Skin of body (tissue), 2 donors: ENCODE data around the gene MOAP1. TPM values are rescaled to one million over a fixed set of nuclear protein-coding genes. Genes with fewer than 3 reads are reported as not detected.
A peak's percentile ranks its signal among the peaks of the same experiment; 100 is the strongest.
"Not testable (repeated sequence)": the region's sequence is repeated elsewhere in the genome, so short reads cannot be mapped to it uniquely, and the experiment has no call there.

ENCODE experiments used
- DNase-seq: peaks from one replicate; lab custom pipeline; 2025; lab: John Stamatoyannopoulos, UW
- total RNA-seq: library from RNA; depleted of rRNA; stranded (reverse); fragments of >200 nt; gene quantifications from one replicate; pipeline ENCODE4 v1.2.3, GENCODE V29; 2014

The MOAP1 gene
- 17.8 TPM for total RNA-seq

GRCh38 chr14:93184391-93185348, at the start of gene MOAP1, which contains the start of gene LYSET:
TSS of gene MOAP1 (minus strand) at chr14:93184897. CDS start at chr14:93184242, 655 bp downstream.
TSS of gene LYSET (plus strand) at chr14:93185317. CDS start at chr14:93185406, 89 bp downstream.
- peak; percentile 77 for DNase-seq

GRCh38 chr14:93233078-93233477, 48.4 kb upstream of the MOAP1 start:
- DNase-seq: not testable (repeated sequence)

- no peak for DNase-seq
Observed at GRCh38 chr14:93232159-93232558, 47.5 kb upstream of the MOAP1 start.

- DNase-seq: no peak
Observed at GRCh38 chr14:93231129-93231979, 46.7 kb upstream of the MOAP1 start.

GRCh38 chr14:93230539-93230938, 45.8 kb upstream of the MOAP1 start:
- no peak for DNase-seq

- DNase-seq: no peak
Observed at GRCh38 chr14:93228550-93228949, 43.9 kb upstream of the MOAP1 start.

- no peak for DNase-seq
Observed at GRCh38 chr14:93223565-93223964, 38.9 kb upstream of the MOAP1 start.

GRCh38 chr14:93220509-93220908, 35.8 kb upstream of the MOAP1 start:
- peak; percentile 3 for DNase-seq

- DNase-seq: no peak
Observed at GRCh38 chr14:93219103-93219726, 34.5 kb upstream of the MOAP1 start.

- no peak for DNase-seq
Observed at GRCh38 chr14:93214598-93214997, 29.9 kb upstream of the MOAP1 start.

GRCh38 chr14:93212432-93212831, 27.7 kb upstream of the MOAP1 start:
- DNase-seq: no peak

GRCh38 chr14:93207468-93208308, 23.0 kb upstream of the MOAP1 start:
- DNase-seq: peak; percentile 14

- DNase-seq: peak; percentile 97
Observed at GRCh38 chr14:93206793-93207467, 22.2 kb upstream of the MOAP1 start, which contains the start of the genes GON7 and UBR7. TSS of gene GON7 (minus strand) at chr14:93207065. CDS start at chr14:93207037, 28 bp downstream. TSS of gene UBR7 (plus strand) at chr14:93207256. CDS start at chr14:93207292, 36 bp downstream.

- no peak for DNase-seq
Observed at GRCh38 chr14:93201155-93201704, 16.5 kb upstream of the MOAP1 start.

- no peak for DNase-seq
Observed at GRCh38 chr14:93200553-93200952, 15.9 kb upstream of the MOAP1 start.

GRCh38 chr14:93199031-93199430, 14.3 kb upstream of the MOAP1 start:
- DNase-seq: no peak

- DNase-seq: no peak
Observed at GRCh38 chr14:93195316-93195999, 10.8 kb upstream of the MOAP1 start.

- DNase-seq: no peak
Observed at GRCh38 chr14:93186956-93187355, 2.3 kb upstream of the MOAP1 start.

GRCh38 chr14:93186466-93186865, 1.8 kb upstream of the MOAP1 start:
- DNase-seq: peak; percentile 11
